HTERT RPE-1 (cell line): Measurements from ENCODE around the gene PKMYT1.
"Not testable (repeated sequence)": the region's sequence is repeated elsewhere in the genome, so short reads cannot be mapped to it uniquely, and the experiment has no call there.

Experiments used
- in situ Hi-C: fragments of 300-500 bp; cut with MboI; formaldehyde crosslinking; loops from 4 replicates; pipeline ENCODE4 v1.14.3; 2020; ENCODE audit warnings: low sequenced_read_pairs

The PKMYT1 gene

GRCh38 chr16:2962334-2963073, 17.7 kb downstream of the PKMYT1 start:
- in situ Hi-C loops = no loop called here

GRCh38 chr16:2960183-2961010, 19.8 kb downstream of the PKMYT1 start:
- in situ Hi-C loops = no loop called here

GRCh38 chr16:2959206-2959605, 21.0 kb downstream of the PKMYT1 start:
- in situ Hi-C loops = no loop called here

GRCh38 chr16:2956579-2956956, 23.7 kb downstream of the PKMYT1 start:
- in situ Hi-C loops = no loop called here

- in situ Hi-C loops = no loop called here
Observed at GRCh38 chr16:2955779-2956578, 24.3 kb downstream of the PKMYT1 start.

GRCh38 chr16:2955438-2955778, 24.8 kb downstream of the PKMYT1 start:
- in situ Hi-C loops = no loop called here

GRCh38 chr16:2954656-2955381, 25.4 kb downstream of the PKMYT1 start:
- in situ Hi-C loops = no loop called here

GRCh38 chr16:2953706-2954627, 26.3 kb downstream of the PKMYT1 start:
- in situ Hi-C loops = no loop called here

GRCh38 chr16:2952679-2953078, 27.6 kb downstream of the PKMYT1 start:
- in situ Hi-C loops = no loop called here

- in situ Hi-C loops = no loop called here
Observed at GRCh38 chr16:2950773-2951172, 29.5 kb downstream of the PKMYT1 start.

GRCh38 chr16:2950353-2950724, 29.9 kb downstream of the PKMYT1 start:
- in situ Hi-C loops = no loop called here

GRCh38 chr16:2949705-2950352, 30.4 kb downstream of the PKMYT1 start:
- in situ Hi-C loops = no loop called here

- in situ Hi-C loops = no loop called here
Observed at GRCh38 chr16:2948807-2949704, 31.2 kb downstream of the PKMYT1 start.

- in situ Hi-C loops = no loop called here
Observed at GRCh38 chr16:2946649-2947048, 33.6 kb downstream of the PKMYT1 start.

GRCh38 chr16:2943716-2944115, 36.5 kb downstream of the PKMYT1 start:
- in situ Hi-C loops = not testable (repeated sequence)

GRCh38 chr16:2942045-2942444, 38.2 kb downstream of the PKMYT1 start:
- in situ Hi-C loops = no loop called here

- in situ Hi-C loops = no loop called here
Observed at GRCh38 chr16:2939968-2940367, 40.3 kb downstream of the PKMYT1 start.

- in situ Hi-C loops = no loop called here
Observed at GRCh38 chr16:2938206-2938605, 42.0 kb downstream of the PKMYT1 start.
